ENCODE data around the gene FRMD4B.

The FRMD4B gene

DNA sequence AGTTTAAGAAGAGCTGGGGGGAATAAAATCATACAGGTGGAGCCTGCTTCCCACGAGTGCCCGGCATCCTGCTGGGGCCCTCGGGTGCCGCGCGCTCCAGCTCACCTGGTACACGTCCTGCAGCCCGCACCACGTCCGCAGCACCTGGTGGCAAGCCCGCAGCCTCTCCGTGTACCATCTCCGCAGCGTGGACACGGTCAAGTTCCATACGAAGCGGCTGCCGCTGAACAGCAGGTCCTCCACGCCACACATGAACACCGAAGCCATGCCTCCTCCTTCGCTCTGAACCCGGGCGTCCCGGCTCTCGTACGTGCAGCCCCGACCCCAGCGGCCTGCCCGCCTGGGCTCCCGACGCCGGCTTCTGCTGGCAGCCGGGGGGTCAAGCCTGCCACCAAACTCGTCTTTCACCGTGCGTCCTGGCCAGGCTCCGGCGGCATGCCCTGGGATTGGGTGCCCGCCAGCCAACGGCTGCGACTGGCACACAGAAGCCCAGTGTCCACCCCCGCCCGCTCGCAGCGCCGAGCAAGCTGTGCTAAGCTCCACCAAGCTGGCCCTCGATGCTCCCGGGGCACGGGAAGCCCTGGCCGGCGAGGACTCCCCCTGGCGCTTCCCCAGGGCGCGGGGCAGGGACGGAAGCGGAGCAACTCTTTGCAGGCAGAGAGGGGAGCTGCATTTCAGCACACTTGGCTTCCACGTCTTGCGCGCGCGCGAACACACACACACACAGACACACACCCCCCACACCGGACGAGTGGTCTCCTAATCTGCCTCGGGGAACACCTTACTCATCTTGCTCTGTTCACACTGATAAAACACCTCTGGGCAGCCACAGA, at the start of gene FRMD4B:
Gene FRMD4B, minus strand, starts transcription at position 366 of the 833 bp plus-strand sequence. Its CDS starts 99 bp downstream, at position 267.
- peak; percentile 25 for DNase-seq

DNA sequence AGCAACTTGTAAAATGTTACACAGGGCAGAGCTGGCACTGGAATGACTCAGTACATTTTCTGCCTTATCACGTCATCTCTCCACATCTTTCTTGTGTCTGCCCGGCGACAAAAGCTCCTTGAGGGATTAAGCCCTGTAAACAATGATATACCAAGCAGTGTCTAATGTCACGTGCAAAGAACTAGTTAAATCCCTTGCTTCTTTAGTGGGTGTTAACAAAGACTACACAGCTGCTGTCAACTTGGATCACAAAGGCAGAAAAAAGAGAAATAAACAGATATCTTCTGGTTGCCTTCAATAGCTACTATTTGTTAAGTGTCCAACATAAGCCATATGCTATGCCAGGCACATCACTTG, 48.1 kb upstream of the FRMD4B start:
- no peak for DNase-seq

DNA sequence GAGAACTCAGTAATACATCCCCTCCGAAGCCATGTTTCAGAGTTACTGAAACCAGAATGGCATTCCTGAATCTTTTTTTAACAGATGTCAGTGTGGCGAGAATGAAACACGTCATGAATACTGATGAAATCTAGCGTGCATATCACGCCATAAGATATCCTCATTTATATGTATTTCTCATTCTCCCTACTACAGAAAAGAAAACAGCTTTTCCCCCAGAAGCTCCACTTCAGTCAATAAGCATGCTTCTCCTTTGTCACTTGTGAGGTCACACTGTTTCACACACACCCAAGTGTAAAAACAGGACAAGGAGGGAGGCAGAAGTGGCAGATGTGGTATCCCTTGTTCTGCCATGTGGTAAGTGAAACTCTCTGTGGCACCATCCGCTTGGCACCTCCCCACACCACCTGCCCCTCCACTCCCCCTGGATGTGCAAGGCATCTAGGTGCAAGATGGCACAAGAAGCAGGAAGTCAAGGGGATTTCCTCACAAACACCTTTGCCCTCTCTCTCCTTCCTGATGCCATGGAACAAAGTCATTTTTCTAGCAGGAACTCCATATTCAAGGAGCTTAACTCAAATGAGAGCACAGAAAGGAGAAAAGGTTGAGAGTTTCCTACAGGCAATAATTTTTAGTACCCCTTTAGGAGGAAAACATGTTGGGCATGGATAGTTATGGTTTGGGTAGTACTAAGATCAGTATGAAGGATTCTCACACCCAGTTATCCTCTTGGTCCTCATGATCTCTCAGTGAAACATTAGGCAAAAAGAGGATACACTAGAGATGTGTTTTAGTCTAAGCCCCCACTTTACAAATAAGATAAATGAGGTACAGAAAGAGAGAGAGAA, 47.5 kb upstream of the FRMD4B start:
- no peak for DNase-seq

DNA sequence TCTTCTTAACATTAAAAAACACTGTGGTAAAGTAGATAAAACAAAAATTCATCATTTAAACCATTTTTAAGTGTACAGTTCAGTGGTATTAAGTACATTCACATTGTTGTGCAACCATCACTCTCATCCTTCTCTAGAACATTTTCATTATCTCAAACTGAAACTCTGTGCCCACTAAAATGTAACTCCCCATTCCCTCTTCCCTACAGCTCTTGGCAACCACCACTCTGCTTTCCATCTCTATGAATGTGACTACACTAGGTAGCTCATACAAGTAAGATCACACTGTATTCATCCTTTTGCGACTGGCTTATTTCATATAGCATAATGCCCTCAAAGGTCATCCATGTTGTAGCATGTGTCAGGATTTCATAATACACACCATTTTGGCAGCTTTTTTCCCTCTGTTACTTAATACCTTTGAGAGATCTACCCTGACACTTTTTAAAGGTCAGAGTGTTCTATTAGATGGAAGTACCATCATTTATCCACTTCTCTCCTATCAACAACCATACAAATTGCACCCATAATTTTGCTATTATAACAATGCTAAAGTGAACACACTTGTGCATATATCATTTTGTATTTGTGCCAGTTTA, 42.9 kb upstream of the FRMD4B start:
- no peak for DNase-seq

DNA sequence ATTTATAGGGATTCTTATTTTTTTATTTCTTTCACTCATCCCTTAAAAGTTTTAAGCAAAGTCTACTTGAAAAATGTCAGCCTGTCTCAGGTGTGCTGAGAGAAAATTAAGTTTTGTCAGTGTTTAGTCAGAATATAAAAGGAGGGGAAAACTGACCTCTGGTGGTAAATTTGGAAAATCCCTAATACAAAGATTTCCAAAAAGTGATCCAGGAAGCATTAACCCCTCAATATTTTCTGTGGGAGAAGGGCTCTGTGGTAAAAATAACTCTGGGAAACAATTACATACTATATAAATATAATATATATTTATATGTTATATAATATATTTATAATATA, 41.0 kb upstream of the FRMD4B start:
- no peak for DNase-seq

DNA sequence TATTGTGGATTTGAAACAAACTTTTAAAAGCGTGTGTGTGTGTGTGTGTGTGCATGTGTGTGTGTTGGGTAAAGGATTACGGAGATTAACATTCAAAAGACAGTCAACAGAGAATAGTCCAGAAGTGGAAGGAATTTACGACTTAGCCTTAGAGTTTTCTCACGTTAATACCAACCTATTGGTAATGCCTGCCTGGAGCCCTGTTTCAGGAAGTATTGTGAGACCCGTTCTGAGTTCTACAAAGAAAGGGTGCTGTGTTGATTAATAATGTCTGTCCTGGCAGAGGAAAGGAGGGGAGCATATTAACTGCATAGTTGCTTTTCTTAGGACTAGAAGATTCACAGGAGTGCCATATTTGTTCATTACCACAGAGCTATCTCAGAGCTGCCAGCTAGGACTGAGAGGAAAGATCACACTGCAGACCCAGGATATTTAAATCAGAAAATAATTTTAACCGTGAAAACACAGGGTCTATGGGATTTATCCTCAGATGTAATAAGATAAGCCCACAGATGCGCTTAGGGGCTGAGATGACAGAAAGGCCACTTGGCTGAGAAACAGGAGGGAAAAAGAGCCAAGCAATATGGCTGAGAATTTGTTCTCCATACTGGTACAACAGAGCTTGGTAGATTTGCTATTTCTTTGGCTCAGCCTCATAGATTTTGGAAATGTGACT, 40.5 kb upstream of the FRMD4B start:
- DNase-seq: no peak

DNA sequence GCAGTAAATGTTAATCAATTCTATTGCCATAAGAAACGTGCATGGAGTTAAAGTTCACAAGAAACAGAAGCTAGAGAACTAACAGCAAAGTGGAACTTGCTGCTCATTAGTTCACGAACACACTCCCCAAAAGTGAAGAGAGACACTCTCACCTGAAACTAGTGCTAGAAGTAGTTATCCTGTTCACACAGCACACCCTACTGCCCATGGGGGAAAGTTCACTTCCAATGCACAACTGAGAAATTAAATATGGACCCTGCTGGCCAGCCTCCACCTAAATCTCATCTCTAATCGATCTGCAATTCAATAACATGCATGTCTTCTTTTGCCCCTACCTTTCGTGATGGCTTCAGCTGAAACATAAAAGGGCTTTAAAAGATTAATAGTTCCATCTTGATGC, 39.4 kb upstream of the FRMD4B start:
- peak; percentile 29 for DNase-seq

DNA sequence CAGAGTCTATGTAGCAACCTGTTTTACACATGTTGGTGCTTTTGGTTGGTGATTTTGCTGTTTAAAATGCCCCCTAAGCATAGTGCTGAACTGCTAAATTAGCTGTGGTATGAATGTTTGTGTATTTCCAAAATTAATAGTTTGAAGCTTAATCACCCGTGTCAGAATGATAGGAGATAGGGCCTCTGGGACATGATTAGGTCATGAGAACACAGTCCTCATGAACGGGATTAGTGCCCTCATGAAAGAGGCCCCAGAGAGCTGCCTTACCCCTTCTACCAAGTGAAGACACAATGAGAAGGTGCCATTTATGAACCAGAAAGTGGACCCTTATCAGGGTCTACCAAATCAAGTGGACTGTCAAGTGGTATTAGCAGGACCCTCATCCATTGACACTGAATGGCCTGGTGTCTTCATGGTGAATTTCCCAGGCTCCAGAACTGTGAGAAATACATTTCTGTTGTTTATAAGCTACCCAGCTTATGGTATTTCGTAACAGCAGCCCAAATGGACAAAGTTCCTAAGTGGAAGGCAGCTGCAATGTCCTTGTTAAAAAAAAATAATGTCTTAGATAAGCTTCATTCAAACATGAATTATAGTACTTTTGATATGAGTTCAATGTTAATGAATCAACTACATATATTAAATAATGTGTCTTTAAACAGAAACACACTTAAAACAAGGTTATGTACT, 37.7 kb upstream of the FRMD4B start:
- no peak for DNase-seq

DNA sequence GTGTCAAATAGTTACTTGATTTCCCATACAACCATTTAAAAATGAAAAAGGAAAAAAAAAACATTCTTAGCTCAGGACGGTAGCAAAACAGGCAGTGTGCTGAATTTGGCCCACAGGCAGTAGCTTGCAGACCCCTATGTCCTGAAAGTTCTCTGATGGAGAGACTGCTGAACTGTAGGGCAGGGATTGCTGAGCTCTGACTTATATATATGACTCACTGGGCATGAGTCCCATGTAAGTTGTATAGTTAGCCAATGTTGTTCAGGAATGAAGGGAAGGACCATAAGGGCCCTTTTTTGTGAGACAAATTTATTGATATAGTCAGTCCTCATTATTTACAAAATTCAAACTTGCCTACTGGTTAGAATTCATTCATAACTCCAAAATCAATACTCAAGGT, 36.9 kb upstream of the FRMD4B start:
- DNase-seq: no peak

DNA sequence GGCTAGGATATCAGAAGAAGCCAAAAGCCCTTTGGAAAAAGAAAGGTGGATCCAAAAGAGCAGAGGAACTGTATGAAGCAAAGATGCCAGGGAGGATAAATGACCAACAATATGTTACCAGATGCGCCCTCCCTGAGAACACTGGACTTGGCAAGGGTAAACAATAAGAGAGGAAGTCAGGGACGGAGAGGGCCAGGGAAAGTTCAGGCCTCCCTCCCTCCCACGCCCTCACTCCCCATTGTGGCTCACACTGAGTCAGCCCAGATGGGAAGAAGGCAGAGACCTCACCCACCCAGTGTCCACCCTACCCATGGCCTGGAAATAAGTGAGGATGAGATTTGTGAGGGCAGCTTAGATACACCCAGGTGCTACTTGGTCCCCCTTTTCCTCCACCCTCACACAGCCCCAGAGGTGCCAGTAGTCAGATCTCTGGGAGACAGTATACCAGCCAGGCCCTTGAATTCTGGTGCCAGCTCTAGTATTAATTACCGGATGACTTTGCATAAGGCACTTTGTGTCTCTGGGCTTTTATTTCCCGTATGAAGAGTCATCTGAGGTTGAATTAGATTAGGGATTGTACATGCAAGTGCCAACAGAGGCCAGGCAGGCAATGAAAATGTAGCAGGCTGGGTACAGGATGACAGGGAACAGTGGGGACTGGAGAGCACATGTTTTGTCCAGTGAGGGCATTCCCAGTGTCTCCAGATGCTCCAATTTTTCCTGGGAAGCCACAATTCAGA, 35.1 kb upstream of the FRMD4B start:
- no peak for DNase-seq

DNA sequence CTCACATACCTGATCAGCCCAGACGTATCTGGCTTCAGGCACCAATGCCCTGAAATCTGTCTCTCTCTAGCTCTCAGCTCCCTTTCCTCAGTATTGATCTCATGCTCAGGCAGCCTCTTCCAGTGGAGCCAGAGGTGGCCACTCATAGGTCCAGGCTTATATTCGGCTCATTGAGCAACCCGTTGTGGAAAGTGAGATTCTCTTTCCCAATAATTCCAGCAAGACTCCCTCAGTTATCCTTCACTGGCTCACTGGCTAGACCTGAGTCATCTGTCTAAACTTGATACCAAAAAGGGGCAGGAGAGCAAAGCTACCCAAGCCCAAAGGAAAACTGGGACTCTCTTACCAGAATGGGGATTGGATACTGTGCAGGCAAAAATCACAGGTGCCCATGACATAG, 33.4 kb upstream of the FRMD4B start:
- no peak for DNase-seq

DNA sequence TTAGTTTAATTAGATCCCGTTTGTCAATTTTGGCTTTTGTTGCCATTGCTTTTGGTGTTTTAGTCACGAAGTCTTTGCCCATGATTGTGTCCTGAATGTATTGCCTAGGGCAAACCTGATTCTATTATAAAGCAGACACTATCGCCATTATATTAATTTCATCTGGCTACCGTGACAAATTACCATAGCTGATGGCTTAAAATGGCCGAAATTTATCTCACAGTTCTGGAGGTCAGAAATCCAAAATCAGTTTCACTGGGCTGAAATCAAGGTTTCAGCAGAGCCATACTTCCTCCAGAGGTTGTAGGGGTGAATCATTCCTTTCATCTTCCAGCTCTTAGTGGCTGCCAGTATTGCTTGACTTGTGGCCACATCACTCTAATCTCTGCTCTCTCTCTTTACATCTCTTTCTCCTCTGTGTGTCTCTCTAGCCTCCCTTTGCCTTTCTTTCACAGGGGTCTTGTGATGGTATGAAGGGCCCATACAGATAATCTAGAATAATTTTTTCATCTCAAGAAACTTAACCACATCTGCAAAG, 31.7 kb upstream of the FRMD4B start:
- DNase-seq: no peak

DNA sequence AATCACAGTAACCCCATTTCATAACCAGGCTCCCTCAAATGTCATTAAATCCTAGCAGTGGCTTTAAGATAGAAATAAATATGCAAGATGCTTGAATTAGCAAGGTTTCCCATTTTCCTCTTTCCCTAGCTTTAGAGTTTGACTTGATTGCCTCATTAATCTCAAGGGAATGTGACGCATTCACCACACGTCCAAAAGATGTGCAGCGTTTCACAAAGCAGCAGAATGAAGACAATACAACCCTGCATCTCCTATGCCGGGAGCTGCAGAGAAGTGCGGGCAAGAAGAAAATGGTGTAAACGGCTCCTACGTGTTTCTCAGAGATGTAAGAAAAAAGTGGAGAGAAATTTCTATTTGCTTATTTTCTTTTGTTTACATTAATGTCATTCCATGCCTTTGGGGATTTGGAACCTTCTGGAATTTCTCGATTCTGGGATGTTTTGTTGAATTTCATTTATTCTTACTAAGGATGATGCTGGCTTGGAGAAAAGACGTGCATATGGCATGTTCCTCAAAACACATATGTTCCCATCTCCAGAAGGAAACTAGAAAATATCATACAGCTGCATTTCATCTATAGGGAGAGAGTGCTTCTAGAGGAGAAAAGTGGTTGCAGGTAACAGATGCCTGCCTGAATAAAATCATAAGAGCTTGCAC, 27.8 kb upstream of the FRMD4B start:
- no peak for DNase-seq

DNA sequence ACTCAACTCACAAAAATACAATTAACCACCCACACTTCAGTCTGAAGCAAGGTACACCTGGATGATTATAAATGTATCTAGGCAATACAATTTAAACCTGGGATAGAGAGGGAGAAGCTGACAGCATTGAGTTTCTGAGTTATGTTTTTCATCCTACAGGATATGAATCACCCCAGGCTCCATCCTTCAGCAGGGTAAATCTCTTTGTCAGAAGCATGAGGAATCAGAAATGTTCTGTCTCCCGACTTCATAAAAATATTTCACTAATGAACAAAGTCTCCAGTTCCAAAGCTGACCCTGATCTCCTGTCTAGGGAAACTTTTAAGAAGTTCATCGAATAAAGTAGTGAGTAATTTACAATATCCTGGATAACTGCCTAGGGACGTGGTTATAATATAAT, 25.5 kb upstream of the FRMD4B start:
- no peak for DNase-seq

DNA sequence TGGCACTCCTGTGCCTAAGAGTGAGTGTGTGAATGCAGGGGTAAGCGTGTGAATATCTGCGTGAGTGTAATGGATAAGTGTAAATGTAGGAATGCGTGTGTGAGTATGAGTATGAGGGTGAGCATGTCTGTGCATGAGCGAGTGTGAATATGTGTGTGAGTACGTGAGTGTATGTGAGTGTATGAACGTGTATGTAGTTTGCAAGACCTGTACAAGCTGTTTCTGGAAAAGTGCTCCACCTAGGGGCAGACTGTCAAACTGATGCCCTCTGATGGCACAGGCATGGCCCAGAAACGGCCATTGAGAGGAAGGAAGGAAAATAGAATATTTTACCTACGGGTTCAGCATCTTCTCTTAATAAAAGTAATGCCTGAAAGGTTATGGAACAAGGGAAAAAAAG, 24.4 kb upstream of the FRMD4B start:
- peak; percentile 74 for DNase-seq

DNA sequence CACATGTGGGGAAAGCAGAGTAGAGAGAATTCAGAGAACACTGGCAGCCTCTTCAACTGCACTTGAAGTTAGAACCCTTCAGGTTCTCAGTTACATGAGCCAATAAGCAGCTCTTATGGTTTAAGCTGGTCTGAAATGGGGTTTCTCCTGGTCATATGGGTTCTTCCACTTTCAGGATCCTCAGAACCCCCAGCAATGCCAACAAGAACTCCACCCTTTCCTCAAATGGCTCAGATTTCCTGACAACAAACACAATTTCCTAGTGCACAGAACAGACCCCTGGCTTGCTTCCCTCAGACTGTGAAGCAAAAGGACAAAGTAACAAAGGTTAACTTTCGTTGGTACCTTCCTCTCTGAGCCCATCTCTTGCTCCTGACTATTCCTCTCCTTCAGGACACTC, 23.9 kb upstream of the FRMD4B start:
- DNase-seq: no peak

DNA sequence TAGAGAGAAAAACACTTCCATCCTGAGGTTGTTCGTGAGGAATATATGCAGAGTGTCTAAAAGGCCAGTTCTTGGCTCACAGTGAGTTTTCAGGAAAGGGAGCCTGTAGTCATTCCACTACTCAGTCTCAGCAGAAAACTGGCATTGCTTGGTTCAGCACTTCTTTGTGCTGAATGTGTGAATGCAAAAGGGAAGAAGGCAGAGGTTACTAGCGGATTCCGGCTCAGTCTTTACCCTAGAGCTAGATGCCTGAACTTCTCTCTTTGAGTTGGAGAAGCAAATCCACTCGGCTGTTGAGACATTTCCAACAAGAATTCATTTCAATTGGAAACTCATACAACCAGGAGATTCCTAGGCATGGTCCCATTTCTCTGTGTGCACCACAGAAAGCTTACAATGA, 23.1 kb upstream of the FRMD4B start:
- no peak for DNase-seq

DNA sequence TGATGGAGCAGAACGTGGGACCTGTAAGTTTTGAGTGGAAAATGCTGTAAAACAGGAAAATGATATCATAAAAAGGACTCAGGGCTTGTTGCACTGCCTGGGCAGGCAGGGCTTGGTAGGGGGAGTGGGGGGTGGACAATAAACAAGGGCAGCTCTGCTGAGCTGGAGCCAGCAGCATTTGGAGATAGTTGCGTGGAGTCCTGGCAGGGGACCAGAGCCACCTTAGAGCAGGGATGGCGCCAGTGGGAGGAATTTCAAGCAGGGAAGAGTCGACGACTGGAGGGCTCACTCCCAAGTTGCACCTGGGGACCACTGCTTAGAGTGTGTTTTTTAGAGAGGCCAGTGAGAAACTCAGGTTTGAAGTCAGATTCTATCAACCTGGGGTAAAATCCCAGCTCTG, 22.7 kb upstream of the FRMD4B start:
- no peak for DNase-seq

DNA sequence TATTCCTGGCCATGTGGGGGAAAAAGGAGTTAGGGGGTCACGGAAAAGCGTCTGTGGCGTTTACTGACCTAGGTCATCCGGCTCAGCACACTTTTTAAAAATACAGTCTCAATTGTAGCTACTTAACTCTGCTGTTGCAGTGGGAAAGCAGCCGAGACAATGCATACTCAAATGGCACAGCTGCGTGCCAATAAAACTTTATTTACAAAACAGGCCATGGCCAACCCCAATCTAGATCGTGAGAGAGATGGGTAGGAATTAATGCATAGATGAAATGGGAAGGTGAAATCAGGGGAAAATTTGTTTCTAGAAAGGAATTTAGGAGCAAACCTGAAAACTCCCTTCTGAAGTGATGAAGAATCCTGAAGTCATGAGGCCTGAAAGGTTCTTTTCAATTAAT, 22.0 kb upstream of the FRMD4B start:
- no peak for DNase-seq

DNA sequence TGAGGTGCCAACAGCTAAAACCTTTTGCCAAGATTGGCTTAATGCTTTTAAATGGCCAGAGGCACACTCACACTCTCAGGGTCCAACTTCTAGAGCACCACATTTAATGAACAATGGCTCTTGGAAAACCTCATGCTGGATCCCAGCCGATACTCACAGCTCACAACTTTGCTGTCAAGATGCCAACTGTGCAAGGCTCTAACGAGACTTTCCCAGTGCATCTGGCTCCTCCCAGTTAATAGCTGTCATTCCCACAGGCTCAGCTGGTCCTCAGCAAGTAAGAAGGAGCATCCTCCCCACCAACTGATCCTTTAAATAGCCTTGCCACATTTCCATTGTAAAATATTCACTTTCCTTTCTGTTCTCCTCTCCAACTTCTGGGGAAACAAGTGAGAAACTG, 20.3 kb upstream of the FRMD4B start:
- DNase-seq: no peak

DNA sequence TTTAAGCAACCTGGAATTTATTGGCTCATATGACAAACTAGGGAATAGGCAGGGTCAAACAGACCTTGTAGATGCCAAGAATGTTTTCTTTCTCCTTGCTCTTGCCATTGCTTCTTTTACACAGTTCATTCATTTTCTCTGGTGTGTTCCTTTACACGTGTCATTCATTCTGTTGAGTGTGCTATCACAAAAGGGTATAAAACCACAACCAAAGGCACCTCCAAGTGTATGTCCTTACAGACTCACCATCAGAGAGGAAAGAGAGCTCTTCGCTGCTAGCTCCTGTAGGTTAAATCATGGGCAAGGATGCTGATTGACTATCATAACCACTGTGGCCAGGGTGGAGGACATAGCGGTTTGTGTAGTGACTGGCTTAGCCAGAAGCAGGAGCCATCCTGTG, 19.2 kb upstream of the FRMD4B start:
- no peak for DNase-seq

Data from activated naive CD4-positive, alpha-beta T cell treated with Interleukin-2 at 50 U/mL for 16 hours (primary cell).